Measurements from ENCODE around the gene HPDL.

DNA sequence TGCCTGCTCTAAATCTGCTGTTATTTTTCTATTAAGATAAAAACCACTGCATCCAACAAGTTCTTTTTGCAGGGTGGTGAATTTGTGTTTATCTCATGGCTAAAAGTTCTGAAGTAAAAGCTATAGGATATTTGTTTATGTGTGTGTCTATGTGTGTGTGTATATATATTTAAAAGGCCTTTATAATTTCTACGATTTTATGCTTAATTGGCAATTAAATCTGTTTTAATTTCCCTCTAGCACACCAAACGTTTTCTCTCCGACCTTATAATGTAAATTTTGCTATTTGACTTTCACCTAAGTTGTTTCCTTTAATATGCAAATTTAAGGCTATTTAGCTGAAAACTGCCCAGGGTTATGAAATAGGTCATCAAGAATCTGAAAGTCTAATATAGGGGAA lies 19.8 kb upstream of the HPDL start:
- TF ChIP-seq, protein P1, sequence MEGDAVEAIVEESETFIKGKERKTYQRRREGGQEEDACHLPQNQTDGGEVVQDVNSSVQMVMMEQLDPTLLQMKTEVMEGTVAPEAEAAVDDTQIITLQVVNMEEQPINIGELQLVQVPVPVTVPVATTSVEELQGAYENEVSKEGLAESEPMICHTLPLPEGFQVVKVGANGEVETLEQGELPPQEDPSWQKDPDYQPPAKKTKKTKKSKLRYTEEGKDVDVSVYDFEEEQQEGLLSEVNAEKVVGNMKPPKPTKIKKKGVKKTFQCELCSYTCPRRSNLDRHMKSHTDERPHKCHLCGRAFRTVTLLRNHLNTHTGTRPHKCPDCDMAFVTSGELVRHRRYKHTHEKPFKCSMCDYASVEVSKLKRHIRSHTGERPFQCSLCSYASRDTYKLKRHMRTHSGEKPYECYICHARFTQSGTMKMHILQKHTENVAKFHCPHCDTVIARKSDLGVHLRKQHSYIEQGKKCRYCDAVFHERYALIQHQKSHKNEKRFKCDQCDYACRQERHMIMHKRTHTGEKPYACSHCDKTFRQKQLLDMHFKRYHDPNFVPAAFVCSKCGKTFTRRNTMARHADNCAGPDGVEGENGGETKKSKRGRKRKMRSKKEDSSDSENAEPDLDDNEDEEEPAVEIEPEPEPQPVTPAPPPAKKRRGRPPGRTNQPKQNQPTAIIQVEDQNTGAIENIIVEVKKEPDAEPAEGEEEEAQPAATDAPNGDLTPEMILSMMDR (IDR thresholded peaks at IDR 0.05; ENCODE audit: insufficient read depth, low read length, poor library complexity, severe bottlenecking) = no peak
- no peak for TF ChIP-seq EZH2phosphoT487 (conservative IDR thresholded peaks at IDR 0.05; ENCODE audit: low read length)

Measured in SU-DHL-6 (cell line).